Islet of Langerhans (tissue), 1 donor: ENCODE results near the gene AOX1.
"Not testable (repeated sequence)": the region's sequence is repeated elsewhere in the genome, so short reads cannot be mapped to it uniquely, and the experiment has no call there.

Source experiments
- FAIRE-seq: peaks from one replicate; lab custom pipeline; 2011; peaks lifted over from hg19 to GRCh38; lab: Jason Lieb, UNC

Gene AOX1

GRCh38 chr2:200585730-200586643 lies at the start of gene AOX1:
Gene AOX1 (plus strand): TSS chr2:200586014. CDS start chr2:200586109, 95 bp downstream.
- FAIRE-seq, result no peak

- FAIRE-seq, result no peak
Measured at GRCh38 chr2:200538139-200538538, 47.7 kb upstream of the AOX1 start.

- FAIRE-seq, result no peak
Measured at GRCh38 chr2:200540793-200541192, 45.0 kb upstream of the AOX1 start.

- FAIRE-seq, result not testable (repeated sequence)
Measured at GRCh38 chr2:200566596-200566995, 19.2 kb upstream of the AOX1 start.

- FAIRE-seq, result no peak
Measured at GRCh38 chr2:200567932-200568331, 17.9 kb upstream of the AOX1 start.

- FAIRE-seq, result peak; percentile 64
Measured at GRCh38 chr2:200575957-200576356, 9.9 kb upstream of the AOX1 start.

GRCh38 chr2:200577027-200577426 lies 8.8 kb upstream of the AOX1 start:
- no peak for FAIRE-seq

GRCh38 chr2:200578778-200579177 lies 7.0 kb upstream of the AOX1 start:
- FAIRE-seq, result peak; percentile 94

GRCh38 chr2:200584639-200585038 lies 1.2 kb upstream of the AOX1 start:
- no peak for FAIRE-seq

GRCh38 chr2:200585340-200585729 lies 479 bp upstream of the AOX1 start:
- no peak for FAIRE-seq

- no peak for FAIRE-seq
Measured at GRCh38 chr2:200586644-200586975, 796 bp downstream of the AOX1 start.

GRCh38 chr2:200587007-200587616 lies 1.3 kb downstream of the AOX1 start:
- FAIRE-seq, result no peak

- no peak for FAIRE-seq
Measured at GRCh38 chr2:200588076-200588678, 2.4 kb downstream of the AOX1 start.

GRCh38 chr2:200590090-200590489 lies 4.3 kb downstream of the AOX1 start:
- FAIRE-seq, result no peak

GRCh38 chr2:200591308-200591707 lies 5.5 kb downstream of the AOX1 start:
- FAIRE-seq, result no peak

- no peak for FAIRE-seq
Measured at GRCh38 chr2:200592406-200593075, 6.7 kb downstream of the AOX1 start.

- FAIRE-seq, result no peak
Measured at GRCh38 chr2:200593905-200594304, 8.1 kb downstream of the AOX1 start.

- FAIRE-seq, result no peak
Measured at GRCh38 chr2:200595913-200596312, 10.1 kb downstream of the AOX1 start.

- FAIRE-seq, result peak; percentile 90
Measured at GRCh38 chr2:200596774-200597570, 11.2 kb downstream of the AOX1 start.

GRCh38 chr2:200599206-200599605 lies 13.4 kb downstream of the AOX1 start:
- no peak for FAIRE-seq

GRCh38 chr2:200600549-200601225 lies 14.9 kb downstream of the AOX1 start:
- no peak for FAIRE-seq
